Measurements from ENCODE around the gene KRT17. TPM values are rescaled to one million over a fixed set of nuclear protein-coding genes. Genes with fewer than 3 reads are reported as not detected.
"Not testable (repeated sequence)": the region's sequence is repeated elsewhere in the genome, so short reads cannot be mapped to it uniquely, and the experiment has no call there.

Gene KRT17
- total and polyA plus RNA-seq, 2 donors (not counting 1 experiment from before 2014, with no cell fraction given) = not detected

DNA sequence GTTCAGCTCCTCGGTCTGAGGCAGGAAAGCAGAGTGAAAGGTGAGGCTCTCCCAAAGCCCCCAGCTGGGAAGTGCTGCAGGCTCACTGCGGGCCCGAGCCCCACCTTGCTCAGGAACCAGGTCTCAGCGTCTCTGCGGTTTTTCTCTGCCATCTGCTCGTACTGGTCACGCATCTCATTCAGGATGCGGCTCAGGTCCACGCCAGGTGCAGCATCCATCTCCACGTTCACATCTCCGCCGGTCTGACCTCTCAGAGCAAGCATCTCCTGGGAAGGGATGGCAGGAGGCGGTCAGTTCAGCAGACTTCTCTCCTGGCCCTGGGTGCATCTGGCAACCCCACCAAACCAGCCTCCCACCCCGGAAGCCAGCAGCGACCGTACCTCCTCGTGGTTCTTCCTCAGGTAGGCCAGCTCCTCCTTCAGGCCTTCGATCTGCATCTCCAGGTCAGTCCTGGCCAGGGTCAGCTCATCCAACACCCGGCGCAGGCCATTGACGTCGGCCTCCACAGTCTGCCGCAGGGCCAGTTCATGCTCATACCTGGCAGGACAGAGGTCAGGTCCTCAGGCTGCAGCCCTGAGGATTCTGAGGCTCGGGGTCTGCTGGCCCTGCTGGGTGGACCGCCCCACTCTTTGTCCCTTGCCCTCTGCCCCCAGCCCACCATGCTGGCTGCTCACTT lies 13.3 kb downstream of the KRT17 start:
- Histone ChIP-seq H3K27ac (ENCODE audit: low read length in 2 of 2) (no peak overlapping the region), H3K4me1 (ENCODE audit: control insufficient read depth in 2 of 2, insufficient read depth in 2 of 2, low read length in 2 of 2) (no peaks in the 10 kb centered on the region), H4K20me1 (ENCODE audit: control insufficient read depth, insufficient read depth, low read length, poor library complexity, severe bottlenecking) (no peaks in the 10 kb centered on the region), H3K36me3 (replicated peaks in 1 of 2; ENCODE audit: control extremely low read depth in 1 of 2, control insufficient read depth in 1 of 2, extremely low read depth in 1 of 2, insufficient read depth in 2 of 2, low read length in 1 of 2) (no peaks in the 10 kb centered on the region), H3K79me2 (ENCODE audit: control insufficient read depth, insufficient read depth, low read length) (no peaks in the 10 kb centered on the region), H3K27me3 (replicated peaks in 1 of 4; ENCODE audit: control extremely low read depth in 1 of 4, control insufficient read depth in 3 of 4, insufficient read depth in 4 of 4, low read length in 3 of 4) (no peaks in the 10 kb centered on the region), H3K9me3 (ENCODE audit: control extremely low read depth in 1 of 3, control insufficient read depth in 2 of 3, insufficient read depth in 1 of 3, low read length in 2 of 3) (peaks cover 2 to 8% (median 4%) of the 10 kb centered on the region in 3 donors), H3K9ac (ENCODE audit: low read length) (no peak overlapping the region), H2AFZ (ENCODE audit: insufficient read depth, low read depth, low read length, poor library complexity, severe bottlenecking) (no peak overlapping the region), H3K4me3 (ENCODE audit: control extremely low read depth in 1 of 5, extremely low read depth in 1 of 5, insufficient read depth in 1 of 5, low read depth in 2 of 5, low read length in 4 of 5) (no peak overlapping the region), H3K4me2 (replicated peaks; ENCODE audit: low read depth, low read length, poor library complexity, severe bottlenecking) (no peak overlapping the region)
- no peak for ATAC-seq (ENCODE audit: low read depth)
- intact Hi-C loops (cut with micrococcal nuclease) = no loop called here
- H3K4me3 Mint-ChIP-seq = no peak overlapping the region
- DNase-seq = no peak
- H3K27me3 Mint-ChIP-seq = peaks cover 21% of the 10 kb centered on the region
- no peak overlapping the region for H3K27ac Mint-ChIP-seq
- TF ChIP-seq EZH2 (IDR thresholded peaks at IDR 0.05; ENCODE audit: borderline replicate concordance, insufficient read depth, low read depth, low read length, poor library complexity, severe bottlenecking) = no peak
- TF ChIP-seq CTCF (IDR thresholded peaks at IDR 0.05) = no peak
- CTCF ChIA-PET = no interaction called here
- 90% methylated on average over 24 of the region's 25 CpGs for WGBS (ENCODE audit: insufficient coverage)
- POLR2A ChIA-PET = no interaction called here
- H3K9me3 Mint-ChIP-seq (ENCODE audit: insufficient read depth) = peaks cover 8% of the 10 kb centered on the region
- H3K4me1 Mint-ChIP-seq = no peaks in the 10 kb centered on the region

DNA sequence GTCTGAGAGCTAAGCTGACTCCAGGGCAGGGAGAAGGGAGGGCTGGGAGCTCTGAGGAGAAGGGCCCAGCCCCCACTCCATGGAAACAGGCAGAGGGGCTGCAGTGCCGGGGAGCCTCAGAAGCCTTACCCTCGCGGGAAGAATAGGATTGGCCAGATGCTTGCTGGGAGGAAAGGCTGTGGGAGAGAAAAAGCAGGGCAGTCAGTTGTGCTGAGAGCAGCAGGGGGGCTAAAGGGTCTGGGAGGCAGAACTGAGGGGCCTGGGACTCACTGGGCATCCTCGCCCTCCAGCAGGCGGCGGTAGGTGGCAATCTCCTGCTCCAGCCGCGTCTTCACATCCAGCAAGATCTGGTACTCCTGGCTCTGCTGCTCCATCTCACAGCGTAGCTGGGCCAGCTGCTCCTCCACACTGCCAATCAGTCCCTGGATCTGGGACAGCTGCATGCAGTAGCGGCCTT lies 14.3 kb downstream of the KRT17 start:
- H3K4me1 ChIP-seq (ENCODE audit: control insufficient read depth in 2 of 2, insufficient read depth in 2 of 2, low read length in 2 of 2); DNase-seq; H3K36me3 ChIP-seq (replicated peaks in 1 of 2; ENCODE audit: control extremely low read depth in 1 of 2, control insufficient read depth in 1 of 2, extremely low read depth in 1 of 2, insufficient read depth in 2 of 2, low read length in 1 of 2); H3K27me3 ChIP-seq (replicated peaks in 1 of 4; ENCODE audit: control extremely low read depth in 1 of 4, control insufficient read depth in 3 of 4, insufficient read depth in 4 of 4, low read length in 3 of 4); H3K9me3 ChIP-seq (ENCODE audit: control extremely low read depth in 1 of 3, control insufficient read depth in 2 of 3, insufficient read depth in 1 of 3, low read length in 2 of 3); ATAC-seq (ENCODE audit: low read depth); H3K27ac ChIP-seq (ENCODE audit: low read length in 2 of 2); H2AFZ ChIP-seq (ENCODE audit: insufficient read depth, low read depth, low read length, poor library complexity, severe bottlenecking); H3K79me2 ChIP-seq (ENCODE audit: control insufficient read depth, insufficient read depth, low read length); H4K20me1 ChIP-seq (ENCODE audit: control insufficient read depth, insufficient read depth, low read length, poor library complexity, severe bottlenecking); intact Hi-C loops (cut with micrococcal nuclease); H3K4me2 ChIP-seq (replicated peaks; ENCODE audit: low read depth, low read length, poor library complexity, severe bottlenecking); H3K4me3 ChIP-seq (ENCODE audit: control extremely low read depth in 1 of 5, extremely low read depth in 1 of 5, insufficient read depth in 1 of 5, low read depth in 2 of 5, low read length in 4 of 5); H3K4me1 Mint-ChIP-seq; CTCF ChIA-PET; H3K9ac ChIP-seq (ENCODE audit: low read length); H3K4me3 Mint-ChIP-seq; H3K27ac Mint-ChIP-seq; POLR2A ChIA-PET: not testable (repeated sequence)
- H3K27me3 Mint-ChIP-seq = peaks cover 22% of the 10 kb centered on the region
- WGBS (ENCODE audit: insufficient coverage) = 30% methylated on average over 7 of the region's 10 CpGs
- peaks cover 10% of the 10 kb centered on the region for H3K9me3 Mint-ChIP-seq (ENCODE audit: insufficient read depth)

DNA sequence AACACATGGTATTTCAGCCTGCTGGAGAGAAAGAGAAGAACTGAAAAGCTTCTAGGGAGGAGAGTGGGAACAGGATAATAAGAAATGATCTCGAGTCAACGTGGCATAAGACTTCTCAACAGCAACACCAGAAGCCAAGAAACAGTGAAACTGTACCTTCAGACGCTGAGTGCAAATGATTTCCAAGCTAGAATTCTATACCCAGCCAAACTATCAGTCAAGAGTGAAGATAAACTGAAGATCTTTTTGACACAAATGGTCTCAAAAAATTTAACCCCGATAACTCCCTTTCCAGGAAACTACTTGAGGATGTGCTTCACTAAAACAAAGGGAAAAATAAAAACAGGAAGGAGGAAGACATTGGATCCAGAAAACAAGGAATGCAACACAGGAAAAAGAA lies 17.4 kb downstream of the KRT17 start:
- H3K27me3 ChIP-seq (replicated peaks in 1 of 4; ENCODE audit: control extremely low read depth in 1 of 4, control insufficient read depth in 3 of 4, insufficient read depth in 4 of 4, low read length in 3 of 4); H3K4me1 Mint-ChIP-seq; H3K4me1 ChIP-seq (ENCODE audit: control insufficient read depth in 2 of 2, insufficient read depth in 2 of 2, low read length in 2 of 2); H4K20me1 ChIP-seq (ENCODE audit: control insufficient read depth, insufficient read depth, low read length, poor library complexity, severe bottlenecking); ATAC-seq (ENCODE audit: low read depth); DNase-seq; H3K27ac ChIP-seq (ENCODE audit: low read length in 2 of 2); H3K9ac ChIP-seq (ENCODE audit: low read length); intact Hi-C loops (cut with micrococcal nuclease); H3K4me3 ChIP-seq (ENCODE audit: control extremely low read depth in 1 of 5, extremely low read depth in 1 of 5, insufficient read depth in 1 of 5, low read depth in 2 of 5, low read length in 4 of 5); POLR2A ChIA-PET; H3K27ac Mint-ChIP-seq; H3K79me2 ChIP-seq (ENCODE audit: control insufficient read depth, insufficient read depth, low read length); H3K4me3 Mint-ChIP-seq; H3K9me3 ChIP-seq (ENCODE audit: control extremely low read depth in 1 of 3, control insufficient read depth in 2 of 3, insufficient read depth in 1 of 3, low read length in 2 of 3); H3K4me2 ChIP-seq (replicated peaks; ENCODE audit: low read depth, low read length, poor library complexity, severe bottlenecking); H2AFZ ChIP-seq (ENCODE audit: insufficient read depth, low read depth, low read length, poor library complexity, severe bottlenecking); H3K36me3 ChIP-seq (replicated peaks in 1 of 2; ENCODE audit: control extremely low read depth in 1 of 2, control insufficient read depth in 1 of 2, extremely low read depth in 1 of 2, insufficient read depth in 2 of 2, low read length in 1 of 2); CTCF ChIA-PET: not testable (repeated sequence)
- H3K27me3 Mint-ChIP-seq = peaks cover 39% of the 10 kb centered on the region
- no CpG with 5 or more reads among the region's 4 CpGs for WGBS (ENCODE audit: insufficient coverage)
- peaks cover 10% of the 10 kb centered on the region for H3K9me3 Mint-ChIP-seq (ENCODE audit: insufficient read depth)
